ENCODE measurements around the gene ASXL1. TPM values are rescaled to one million over a fixed set of nuclear protein-coding genes. Genes with fewer than 3 reads are reported as not detected.

ASXL1 gene
- total RNA-seq, 1 experiment from 2014 or later: 22.7 TPM

DNA sequence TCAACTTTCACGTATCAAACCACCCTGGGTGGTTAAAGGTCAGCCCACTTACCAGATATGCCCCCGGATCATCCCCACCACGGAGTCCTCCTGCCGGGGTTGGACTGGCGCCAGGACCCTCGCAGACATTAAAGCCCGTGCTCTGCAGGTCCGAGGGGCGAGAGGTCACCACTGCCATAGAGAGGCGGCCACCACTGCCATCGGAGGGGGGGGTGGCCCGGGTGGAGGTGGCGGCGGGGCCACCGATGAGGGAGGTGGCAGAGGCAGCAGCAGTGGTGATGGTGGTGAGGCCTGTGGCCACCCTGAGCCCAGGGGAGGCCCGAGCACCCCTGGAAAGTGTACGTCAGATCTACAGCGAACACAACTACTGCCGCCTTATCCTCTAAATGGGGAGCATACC is 76.3 kb downstream of the ASXL1 start:
- H3K36me3 Mint-ChIP-seq: peaks cover 20% of the 10 kb centered on the region
- TF ChIP-seq, protein P1, sequence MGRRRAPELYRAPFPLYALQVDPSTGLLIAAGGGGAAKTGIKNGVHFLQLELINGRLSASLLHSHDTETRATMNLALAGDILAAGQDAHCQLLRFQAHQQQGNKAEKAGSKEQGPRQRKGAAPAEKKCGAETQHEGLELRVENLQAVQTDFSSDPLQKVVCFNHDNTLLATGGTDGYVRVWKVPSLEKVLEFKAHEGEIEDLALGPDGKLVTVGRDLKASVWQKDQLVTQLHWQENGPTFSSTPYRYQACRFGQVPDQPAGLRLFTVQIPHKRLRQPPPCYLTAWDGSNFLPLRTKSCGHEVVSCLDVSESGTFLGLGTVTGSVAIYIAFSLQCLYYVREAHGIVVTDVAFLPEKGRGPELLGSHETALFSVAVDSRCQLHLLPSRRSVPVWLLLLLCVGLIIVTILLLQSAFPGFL (CRISPR knock-in tag; IDR thresholded peaks at IDR 0.05; ENCODE audit: borderline replicate concordance): no peak
- TF ChIP-seq MXD4 (CRISPR knock-in tag; IDR thresholded peaks at IDR 0.05; ENCODE audit: borderline replicate concordance) (no peak), TP53 (CRISPR knock-in tag; IDR thresholded peaks at IDR 0.05) (no peak), TCF7 (CRISPR knock-in tag; IDR thresholded peaks at IDR 0.05; ENCODE audit: low read depth) (no peak)
- H3K4me3 Mint-ChIP-seq: no peak overlapping the region
- no peak for DNase-seq (ENCODE audit: low spot score)
- no peak overlapping the region for H3K27ac Mint-ChIP-seq
- H3K4me1 Mint-ChIP-seq: no peaks in the 10 kb centered on the region
- ATAC-seq: no peak
- H3K27me3 Mint-ChIP-seq (ENCODE audit: low read depth): no peaks in the 10 kb centered on the region
- ChIA-PET POLR2A (no interaction called here), CTCF (no interaction called here)
- H3K9me3 Mint-ChIP-seq: no peaks in the 10 kb centered on the region

DNA sequence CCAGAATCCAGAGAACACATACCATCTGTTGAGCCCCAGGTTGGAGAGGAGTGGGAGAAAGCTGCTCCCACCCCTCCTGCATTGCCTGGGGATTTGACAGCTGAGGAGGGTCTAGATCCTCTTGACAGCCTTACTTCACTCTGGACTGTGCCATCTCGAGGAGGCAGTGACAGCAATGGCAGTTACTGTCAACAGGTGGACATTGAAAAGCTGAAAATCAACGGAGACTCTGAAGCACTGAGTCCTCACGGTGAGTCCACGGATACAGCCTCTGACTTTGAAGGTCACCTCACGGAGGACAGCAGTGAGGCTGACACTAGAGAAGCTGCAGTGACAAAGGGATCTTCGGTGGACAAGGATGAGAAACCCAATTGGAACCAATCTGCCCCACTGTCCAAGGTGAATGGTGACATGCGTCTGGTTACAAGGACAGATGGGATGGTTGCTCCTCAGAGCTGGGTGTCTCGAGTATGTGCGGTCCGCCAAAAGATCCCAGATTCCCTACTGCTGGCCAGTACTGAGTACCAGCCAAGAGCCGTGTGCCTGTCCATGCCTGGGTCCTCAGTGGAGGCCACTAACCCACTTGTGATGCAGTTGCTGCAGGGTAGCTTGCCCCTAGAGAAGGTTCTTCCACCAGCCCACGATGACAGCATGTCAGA is 77.4 kb downstream of the ASXL1 start:
- Mint-ChIP-seq H3K4me1 (no peaks in the 10 kb centered on the region), H3K36me3 (peaks cover 19% of the 10 kb centered on the region), H3K27ac (no peak overlapping the region), H3K4me3 (no peak overlapping the region), H3K9me3 (no peaks in the 10 kb centered on the region), H3K27me3 (ENCODE audit: low read depth) (no peaks in the 10 kb centered on the region)
- POLR2A ChIA-PET: no interaction called here
- CTCF ChIA-PET: no interaction called here
- no peak for ATAC-seq
- no peak for DNase-seq (ENCODE audit: low spot score)
- TF ChIP-seq RELA (CRISPR knock-in tag; IDR thresholded peaks at IDR 0.05; ENCODE audit: borderline replicate concordance) (no peak), EMX1 (CRISPR knock-in tag; IDR thresholded peaks at IDR 0.05) (no peak), PRRX2 (CRISPR knock-in tag; IDR thresholded peaks at IDR 0.05) (no peak), ETV6 (CRISPR knock-in tag; IDR thresholded peaks at IDR 0.05) (no peak)

DNA sequence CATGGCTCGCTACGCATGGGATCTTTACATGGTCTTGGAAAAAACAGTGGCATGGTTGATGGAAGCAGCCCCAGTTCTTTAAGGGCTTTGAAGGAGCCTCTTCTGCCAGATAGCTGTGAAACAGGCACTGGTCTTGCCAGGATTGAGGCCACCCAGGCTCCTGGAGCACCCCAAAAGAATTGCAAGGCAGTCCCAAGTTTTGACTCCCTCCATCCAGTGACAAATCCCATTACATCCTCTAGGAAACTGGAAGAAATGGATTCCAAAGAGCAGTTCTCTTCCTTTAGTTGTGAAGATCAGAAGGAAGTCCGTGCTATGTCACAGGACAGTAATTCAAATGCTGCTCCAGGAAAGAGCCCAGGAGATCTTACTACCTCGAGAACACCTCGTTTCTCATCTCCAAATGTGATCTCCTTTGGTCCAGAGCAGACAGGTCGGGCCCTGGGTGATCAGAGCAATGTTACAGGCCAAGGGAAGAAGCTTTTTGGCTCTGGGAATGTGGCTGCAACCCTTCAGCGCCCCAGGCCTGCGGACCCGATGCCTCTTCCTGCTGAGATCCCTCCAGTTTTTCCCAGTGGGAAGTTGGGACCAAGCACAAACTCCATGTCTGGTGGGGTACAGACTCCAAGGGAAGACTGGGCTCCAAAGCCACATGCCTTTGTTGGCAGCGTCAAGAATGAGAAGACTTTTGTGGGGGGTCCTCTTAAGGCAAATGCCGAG is 78.2 kb downstream of the ASXL1 start:
- ATAC-seq (no peak), DNase-seq (ENCODE audit: low spot score) (no peak)
- CTCF ChIA-PET: no interaction called here
- H3K4me1 Mint-ChIP-seq: peaks cover 3% of the 10 kb centered on the region
- POLR2A ChIA-PET: no interaction called here
- no peak overlapping the region for H3K4me3 Mint-ChIP-seq
- H3K36me3 Mint-ChIP-seq: peaks cover 19% of the 10 kb centered on the region
- no peaks in the 10 kb centered on the region for H3K27me3 Mint-ChIP-seq (ENCODE audit: low read depth)
- no peak for TF ChIP-seq MXD4 (CRISPR knock-in tag; IDR thresholded peaks at IDR 0.05; ENCODE audit: borderline replicate concordance)
- H3K9me3 Mint-ChIP-seq: no peaks in the 10 kb centered on the region
- H3K27ac Mint-ChIP-seq: no peak overlapping the region

DNA sequence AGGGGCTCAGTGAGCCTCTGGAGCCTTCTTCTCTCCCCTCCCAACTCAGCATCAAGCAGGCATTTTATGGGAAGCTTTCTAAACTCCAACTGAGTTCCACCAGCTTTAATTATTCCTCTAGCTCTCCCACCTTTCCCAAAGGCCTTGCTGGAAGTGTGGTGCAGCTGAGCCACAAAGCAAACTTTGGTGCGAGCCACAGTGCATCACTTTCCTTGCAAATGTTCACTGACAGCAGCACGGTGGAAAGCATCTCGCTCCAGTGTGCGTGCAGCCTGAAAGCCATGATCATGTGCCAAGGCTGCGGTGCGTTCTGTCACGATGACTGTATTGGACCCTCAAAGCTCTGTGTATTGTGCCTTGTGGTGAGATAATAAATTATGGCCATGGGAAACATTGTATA is 78.8 kb downstream of the ASXL1 start:
- POLR2A ChIA-PET: no interaction called here
- DNase-seq (ENCODE audit: low spot score) (no peak), ATAC-seq (no peak)
- Mint-ChIP-seq H3K36me3 (peaks cover 19% of the 10 kb centered on the region), H3K4me3 (no peak overlapping the region), H3K4me1 (peaks cover 9% of the 10 kb centered on the region), H3K9me3 (no peaks in the 10 kb centered on the region), H3K27me3 (ENCODE audit: low read depth) (no peaks in the 10 kb centered on the region), H3K27ac (no peak overlapping the region)
- CTCF ChIA-PET: no interaction called here
- TF ChIP-seq TP53 (CRISPR knock-in tag; IDR thresholded peaks at IDR 0.05) (no peak), KAT7 (CRISPR knock-in tag; IDR thresholded peaks at IDR 0.05; ENCODE audit: borderline replicate concordance) (no peak), JUN (CRISPR knock-in tag; IDR thresholded peaks at IDR 0.05) (no peak), CREB1 (CRISPR knock-in tag; IDR thresholded peaks at IDR 0.05) (no peak), ZNF317 (CRISPR knock-in tag; IDR thresholded peaks at IDR 0.05; ENCODE audit: borderline replicate concordance, low read depth) (no peak), ESRRA (CRISPR knock-in tag; IDR thresholded peaks at IDR 0.05; ENCODE audit: borderline replicate concordance) (no peak), NR2C2 (CRISPR knock-in tag; IDR thresholded peaks at IDR 0.05) (no peak), FOXJ3 (CRISPR knock-in tag; IDR thresholded peaks at IDR 0.05; ENCODE audit: borderline replicate concordance) (no peak), TEAD4 (CRISPR knock-in tag; IDR thresholded peaks at IDR 0.05) (no peak), MYBL2 (CRISPR knock-in tag; IDR thresholded peaks at IDR 0.05) (no peak), TCF7 (CRISPR knock-in tag; IDR thresholded peaks at IDR 0.05; ENCODE audit: low read depth) (no peak), GABPB1 (CRISPR knock-in tag; IDR thresholded peaks at IDR 0.05) (no peak)
- TF ChIP-seq, protein P2, sequence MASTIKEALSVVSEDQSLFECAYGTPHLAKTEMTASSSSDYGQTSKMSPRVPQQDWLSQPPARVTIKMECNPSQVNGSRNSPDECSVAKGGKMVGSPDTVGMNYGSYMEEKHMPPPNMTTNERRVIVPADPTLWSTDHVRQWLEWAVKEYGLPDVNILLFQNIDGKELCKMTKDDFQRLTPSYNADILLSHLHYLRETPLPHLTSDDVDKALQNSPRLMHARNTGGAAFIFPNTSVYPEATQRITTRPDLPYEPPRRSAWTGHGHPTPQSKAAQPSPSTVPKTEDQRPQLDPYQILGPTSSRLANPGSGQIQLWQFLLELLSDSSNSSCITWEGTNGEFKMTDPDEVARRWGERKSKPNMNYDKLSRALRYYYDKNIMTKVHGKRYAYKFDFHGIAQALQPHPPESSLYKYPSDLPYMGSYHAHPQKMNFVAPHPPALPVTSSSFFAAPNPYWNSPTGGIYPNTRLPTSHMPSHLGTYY (CRISPR knock-in tag; IDR thresholded peaks at IDR 0.05): no peak
- TF ChIP-seq, protein P3, sequence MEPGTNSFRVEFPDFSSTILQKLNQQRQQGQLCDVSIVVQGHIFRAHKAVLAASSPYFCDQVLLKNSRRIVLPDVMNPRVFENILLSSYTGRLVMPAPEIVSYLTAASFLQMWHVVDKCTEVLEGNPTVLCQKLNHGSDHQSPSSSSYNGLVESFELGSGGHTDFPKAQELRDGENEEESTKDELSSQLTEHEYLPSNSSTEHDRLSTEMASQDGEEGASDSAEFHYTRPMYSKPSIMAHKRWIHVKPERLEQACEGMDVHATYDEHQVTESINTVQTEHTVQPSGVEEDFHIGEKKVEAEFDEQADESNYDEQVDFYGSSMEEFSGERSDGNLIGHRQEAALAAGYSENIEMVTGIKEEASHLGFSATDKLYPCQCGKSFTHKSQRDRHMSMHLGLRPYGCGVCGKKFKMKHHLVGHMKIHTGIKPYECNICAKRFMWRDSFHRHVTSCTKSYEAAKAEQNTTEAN (CRISPR knock-in tag; IDR thresholded peaks at IDR 0.05): no peak
- TF ChIP-seq, protein P4, sequence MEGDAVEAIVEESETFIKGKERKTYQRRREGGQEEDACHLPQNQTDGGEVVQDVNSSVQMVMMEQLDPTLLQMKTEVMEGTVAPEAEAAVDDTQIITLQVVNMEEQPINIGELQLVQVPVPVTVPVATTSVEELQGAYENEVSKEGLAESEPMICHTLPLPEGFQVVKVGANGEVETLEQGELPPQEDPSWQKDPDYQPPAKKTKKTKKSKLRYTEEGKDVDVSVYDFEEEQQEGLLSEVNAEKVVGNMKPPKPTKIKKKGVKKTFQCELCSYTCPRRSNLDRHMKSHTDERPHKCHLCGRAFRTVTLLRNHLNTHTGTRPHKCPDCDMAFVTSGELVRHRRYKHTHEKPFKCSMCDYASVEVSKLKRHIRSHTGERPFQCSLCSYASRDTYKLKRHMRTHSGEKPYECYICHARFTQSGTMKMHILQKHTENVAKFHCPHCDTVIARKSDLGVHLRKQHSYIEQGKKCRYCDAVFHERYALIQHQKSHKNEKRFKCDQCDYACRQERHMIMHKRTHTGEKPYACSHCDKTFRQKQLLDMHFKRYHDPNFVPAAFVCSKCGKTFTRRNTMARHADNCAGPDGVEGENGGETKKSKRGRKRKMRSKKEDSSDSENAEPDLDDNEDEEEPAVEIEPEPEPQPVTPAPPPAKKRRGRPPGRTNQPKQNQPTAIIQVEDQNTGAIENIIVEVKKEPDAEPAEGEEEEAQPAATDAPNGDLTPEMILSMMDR (IDR thresholded peaks at IDR 0.05): no peak
- TF ChIP-seq, protein P5, sequence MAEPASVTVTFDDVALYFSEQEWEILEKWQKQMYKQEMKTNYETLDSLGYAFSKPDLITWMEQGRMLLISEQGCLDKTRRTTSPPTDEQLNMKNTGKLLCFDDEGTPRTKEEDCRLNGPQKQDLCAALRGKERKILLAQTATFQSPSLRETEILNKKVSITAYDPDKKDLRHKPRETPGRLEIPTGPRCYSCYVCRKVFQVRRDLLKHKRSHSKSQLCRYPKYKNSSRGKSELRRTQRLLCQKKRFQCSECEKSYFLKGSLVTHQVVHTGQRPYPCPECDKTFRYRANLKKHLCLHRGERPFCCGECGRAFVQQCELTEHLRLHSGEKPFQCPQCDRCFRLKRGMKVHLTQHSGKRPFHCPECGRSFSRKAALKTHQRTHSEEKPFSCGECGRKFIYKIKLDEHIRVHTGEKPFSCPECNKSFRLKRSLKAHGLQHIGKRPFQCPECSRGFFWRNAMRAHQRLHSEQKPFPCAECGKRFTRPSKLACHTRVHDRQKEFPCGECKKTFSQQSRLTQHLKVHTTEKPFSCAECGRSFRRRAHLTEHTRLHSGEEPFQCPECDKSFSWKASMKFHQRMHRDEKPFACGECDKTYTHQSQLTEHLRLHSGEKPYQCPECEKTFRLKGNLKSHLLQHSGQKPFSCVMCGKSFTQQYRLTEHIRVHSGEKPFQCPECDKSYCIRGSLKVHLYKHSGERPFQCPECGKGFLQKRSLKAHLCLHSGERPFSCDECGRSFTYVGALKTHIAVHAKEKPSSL (CRISPR knock-in tag; conservative IDR thresholded peaks at IDR 0.05): no peak
